K562 (cell line): ENCODE data around the gene MELK. TPM values are rescaled to one million over a fixed set of nuclear protein-coding genes. Genes with fewer than 3 reads are reported as not detected.

Experiments used
- ATAC-seq: fragments of 200-7000 bp; cut with Tn5 transposase; 3 replicates; pipeline ENCODE4 v1.9.1; 2020; ENCODE audit warnings: moderate library complexity
- BruUV-seq: library from RNA; stranded (reverse); fragments of 400-500 nt; replicated peaks from 2 replicates; lab custom pipeline; 2021; lab: Mats Ljungman, UMichigan
- CTCF ChIA-PET: fragments of 300-600 bp; formaldehyde crosslinking; extraction: SDS; loops from one replicate; lab custom pipeline; 2021; ENCODE audit warnings: low intra/inter-chr PET ratio; lab: Yijun Ruan, JAX
- POLR2A ChIA-PET: fragments of 300-600, 350-650 bp; sonication (Branson Sonifier 250); formaldehyde crosslinking; extraction: SDS; loops from one replicate; lab custom pipeline; 2021; ENCODE audit warnings: antibody characterized with exemption, inconsistent platforms; lab: Yijun Ruan, JAX
- DNase-seq, 4 experiments: peaks; one replicate each; pipeline versions ENCODE4 v3.0.0 to v3.0.0-alpha.2; 2011 to 2018; ENCODE audit warnings: low spot score in 3 of 4, mixed read lengths in 3 of 4; ENCODE audit errors: extremely low read depth in 1 of 4
- FAIRE-seq: peaks from 2 replicates; lab custom pipeline; 2011; peaks lifted over from hg19 to GRCh38; lab: Jason Lieb, UNC
- H2AFZ ChIP-seq: 2 replicates; pipeline ENCODE4 v1.6.0; 2011; ENCODE audit warnings: low read depth, low read length, control low read depth, inconsistent platforms
- H3K27ac ChIP-seq: fragments of 200-600 bp; 3 replicates; pipeline ENCODE4 v1.8.0; 2011; ENCODE audit warnings: low read depth, mild to moderate bottlenecking, control low read depth, inconsistent platforms, low read length, moderate library complexity, mixed read lengths; ENCODE audit errors: extremely low read depth
- H3K27me3 ChIP-seq, 2 experiments: fragments of 300-600 bp in 1 of 2; 2 replicates in 1 of 2; 3 replicates in 1 of 2; pipeline versions ENCODE4 v1.6.0 to v1.8.0; 2011; ENCODE audit warnings: inconsistent platforms in 2 of 2, low read length in 2 of 2, mild to moderate bottlenecking in 1 of 2, mixed read lengths in 1 of 2, moderate library complexity in 1 of 2; ENCODE audit not compliant: control insufficient read depth in 2 of 2, insufficient read depth in 2 of 2
- H3K36me3 ChIP-seq: fragments of 300-600 bp; 3 replicates; pipeline ENCODE4 v1.8.0; 2011; ENCODE audit warnings: mild to moderate bottlenecking, low read length, inconsistent platforms; ENCODE audit not compliant: control insufficient read depth, insufficient read depth
- H3K4me1 ChIP-seq, 2 experiments: fragments of 200-600 bp in 1 of 2; replicated peaks in 1 of 2; 2 replicates in 1 of 2; 3 replicates in 1 of 2; pipeline versions ENCODE4 v1.5.1 to v1.8.0; 2011; ENCODE audit warnings: inconsistent platforms in 2 of 2, low read length in 2 of 2, mild to moderate bottlenecking in 1 of 2, mixed read lengths in 1 of 2, moderate library complexity in 1 of 2; ENCODE audit not compliant: control insufficient read depth in 2 of 2, insufficient read depth in 2 of 2
- H3K4me2 ChIP-seq: 2 replicates; pipeline ENCODE4 v1.6.1; 2011; ENCODE audit warnings: low read length, control low read depth, inconsistent platforms, mixed read lengths; ENCODE audit not compliant: insufficient read depth
- H3K4me3 ChIP-seq: fragments of 200-600 bp; sonication (generic), shearing (Covaris generic); 2 replicates; pipeline ENCODE4 v1.5.1; 2016; ENCODE audit warnings: control low read depth, inconsistent platforms
- H3K79me2 ChIP-seq: fragments of 200-600 bp; 3 replicates; pipeline ENCODE4 v1.8.0; 2011; ENCODE audit warnings: low read length, inconsistent platforms; ENCODE audit not compliant: control insufficient read depth, insufficient read depth
- H3K9ac ChIP-seq, 2 experiments: 2 replicates each; pipeline versions ENCODE4 v1.6.0 to v1.6.1; 2011; ENCODE audit warnings: low read depth in 2 of 2, low read length in 2 of 2, control low read depth in 1 of 2, inconsistent platforms in 1 of 2, mild to moderate bottlenecking in 1 of 2, mixed read lengths in 1 of 2; ENCODE audit not compliant: insufficient read depth in 1 of 2
- H3K9me1 ChIP-seq: one replicate; pipeline ENCODE4 v1.6.0; 2011; ENCODE audit warnings: inconsistent platforms, mild to moderate bottlenecking, low read length, moderate library complexity; ENCODE audit not compliant: control insufficient read depth, insufficient read depth
- H3K9me3 ChIP-seq: replicated peaks from 2 replicates; pipeline ENCODE4 v1.5.1; 2011; ENCODE audit warnings: low read depth, low read length, inconsistent platforms; ENCODE audit not compliant: control insufficient read depth, insufficient read depth
- H4K20me1 ChIP-seq: replicated peaks from 2 replicates; pipeline ENCODE4 v1.6.1; 2011; ENCODE audit warnings: low read length, inconsistent platforms, mixed read lengths; ENCODE audit not compliant: control insufficient read depth, insufficient read depth
- BRD4 ChIP-seq: fragments of 200-600 bp; sonication (generic); IDR thresholded peaks from 2 replicates; pipeline ENCODE4 v1.6.1; 2017; ENCODE audit warnings: inconsistent platforms
- CBFA2T2 ChIP-seq: fragments of 450-650 bp; conservative IDR thresholded peaks from 2 replicates; pipeline ENCODE4 v1.6.1; 2017; ENCODE audit warnings: mild to moderate bottlenecking
- IRF2 ChIP-seq: sonication (generic); formaldehyde crosslinking; IDR thresholded peaks from 2 replicates; pipeline ENCODE4 v1.8.1; 2022; ENCODE audit warnings: mild to moderate bottlenecking, missing genetic modification reagents
- MAFK ChIP-seq: IDR thresholded peaks from 2 replicates; pipeline ENCODE4 v1.6.1; 2011; ENCODE audit warnings: low read length, improper control_type of control experiment
- MYBL2 ChIP-seq, 2 experiments: fragments of 450-650 bp in 1 of 2; sonication (generic) in 1 of 2; formaldehyde crosslinking in 1 of 2; IDR thresholded peaks; 2 replicates each; pipeline versions ENCODE4 v1.6.1 to v1.8.1; 2017 to 2022; ENCODE audit warnings: borderline replicate concordance in 1 of 2, inconsistent platforms in 1 of 2, low read depth in 1 of 2, mild to moderate bottlenecking in 1 of 2, missing genetic modification reagents in 1 of 2, moderate library complexity in 1 of 2
- NR2C1 ChIP-seq, 2 experiments: fragments of 450-650 bp; IDR thresholded peaks; 2 replicates each; pipeline ENCODE4 v1.6.1; 2017; ENCODE audit warnings: mild to moderate bottlenecking in 2 of 2, antibody characterized with exemption in 1 of 2, inconsistent platforms in 1 of 2, missing compliant biosample characterization in 1 of 2, missing genetic modification characterization in 1 of 2
- ZNF23 ChIP-seq: fragments of 250-450 bp; sonication (Bioruptor Pico); IDR thresholded peaks from 2 replicates; pipeline ENCODE4 v1.4.0; 2020; ENCODE audit warnings: mild to moderate bottlenecking
- ZNF316 ChIP-seq: fragments of 450-650 bp; IDR thresholded peaks from 2 replicates; pipeline ENCODE4 v1.6.1; 2016
- ZNF830 ChIP-seq: fragments of 250-450 bp; sonication (Bioruptor Pico); IDR thresholded peaks from 2 replicates; pipeline ENCODE4 v1.5.0; 2021; ENCODE audit warnings: mild to moderate bottlenecking
- WGBS: fragments of 100-300 bp; shearing (Covaris generic); methylation state at CpG from one replicate; pipeline ENCODE4 v1.1.6; 2016; ENCODE audit warnings: low coverage, mixed read lengths; ENCODE audit not compliant: insufficient coverage; ENCODE audit errors: missing lambda C conversion rate; 5-methylcytosine and 5-hydroxymethylcytosine counted together
- in situ Hi-C: fragments of 300-500 bp; cut with MboI; formaldehyde crosslinking; loops from 4 replicates; pipeline ENCODE4 v1.15.0; 2018; ENCODE audit warnings: inconsistent platforms, mixed read lengths
- intact Hi-C: fragments of 100-400 bp; cut with micrococcal nuclease; formaldehyde crosslinking; loops from 2 replicates; pipeline ENCODE4 v1.14.2; 2022
- polyA plus RNA-seq, 8 experiments: library from polyadenylated mRNA; depleted of rRNA in 4 of 8; stranded (reverse) in 5 of 8; unstranded in 3 of 8; fragments of >200 nt; fragmentation: Nextera tagmentation in 2 of 8; fragmentation: Illumina TruSeq in 1 of 8; extraction: Ambion mirVana in 2 of 8; extraction: Trizol in 1 of 8; gene quantifications; 2 replicates each; pipeline versions ENCODE4 v1.2.1 to v1.2.3, GENCODE V29; 2011 to 2014; ENCODE audit warnings: inconsistent platforms in 1 of 8, missing spikeins in 1 of 8
- total RNA-seq, 7 experiments: library from RNA; depleted of rRNA in 6 of 7; stranded (reverse); fragments of >200 nt in 6 of 7; fragmentation: Illumina TruSeq in 2 of 7; extraction: Trizol in 2 of 7; gene quantifications; 2 replicates each; pipeline versions ENCODE4 v1.2.1 to v1.2.3, GENCODE V29; 2011 to 2021; ENCODE audit warnings: low replicate concordance in 1 of 7
- TF ChIP-seq, protein P1 (sequence below): sonication (generic); IDR thresholded peaks from 2 replicates; pipeline ENCODE4 v1.6.1; 2016
- TF ChIP-seq, protein P2 (sequence below): fragments of 450-650 bp; formaldehyde crosslinking; IDR thresholded peaks from 2 replicates; pipeline ENCODE4 v1.4.0; 2022; ENCODE audit warnings: mild to moderate bottlenecking, moderate library complexity

Gene MELK
- total and polyA plus RNA-seq, 9 of the 15 experiments (the other 6 are each of a cell fraction or from before 2014, with no cell fraction given), result 33.3 to 57.3 (median 43.8) TPM

DNA sequence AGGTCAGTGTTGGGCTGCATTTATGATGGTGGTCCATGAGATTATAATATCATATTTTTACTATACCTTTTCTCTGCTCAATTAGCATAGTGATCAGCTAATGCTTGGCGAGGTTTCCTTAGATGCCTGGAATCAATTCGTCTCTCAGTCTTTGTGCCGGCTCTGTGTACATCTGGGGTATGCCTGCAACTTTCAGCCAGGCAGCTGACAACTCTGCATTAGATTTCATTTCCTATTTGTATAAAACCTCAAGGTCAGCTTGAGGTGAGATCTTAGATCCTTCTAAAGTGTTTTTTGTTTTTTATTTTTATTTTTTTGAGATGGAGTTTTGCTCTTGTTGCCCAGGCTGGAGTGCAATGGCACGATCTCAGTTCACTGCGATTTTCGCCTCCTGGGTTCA, 86.8 kb downstream of the MELK start:
- ChIA-PET POLR2A (no interaction called here), CTCF (no interaction called here)
- ATAC-seq (no peak), DNase-seq (no peak), FAIRE-seq (no peak)
- Histone ChIP-seq H3K36me3 (peaks cover 38% of the 10 kb centered on the region; the same call in 2 of the 3 replicates), H3K9ac (no peak overlapping the region), H3K4me1 (no peaks in the 10 kb centered on the region), H3K9me3 (no peaks in the 10 kb centered on the region), H3K9me1 (no peaks in the 10 kb centered on the region), H3K4me3 (no peak overlapping the region), H3K27ac (no peak overlapping the region), H3K27me3 (no peaks in the 10 kb centered on the region), H3K79me2 (no peaks in the 10 kb centered on the region), H2AFZ (no peak overlapping the region), H4K20me1 (no peaks in the 10 kb centered on the region), H3K4me2 (no peak overlapping the region)
- intact Hi-C loops (no loop called here), in situ Hi-C loops (no loop called here)
- TF ChIP-seq, protein P1, sequence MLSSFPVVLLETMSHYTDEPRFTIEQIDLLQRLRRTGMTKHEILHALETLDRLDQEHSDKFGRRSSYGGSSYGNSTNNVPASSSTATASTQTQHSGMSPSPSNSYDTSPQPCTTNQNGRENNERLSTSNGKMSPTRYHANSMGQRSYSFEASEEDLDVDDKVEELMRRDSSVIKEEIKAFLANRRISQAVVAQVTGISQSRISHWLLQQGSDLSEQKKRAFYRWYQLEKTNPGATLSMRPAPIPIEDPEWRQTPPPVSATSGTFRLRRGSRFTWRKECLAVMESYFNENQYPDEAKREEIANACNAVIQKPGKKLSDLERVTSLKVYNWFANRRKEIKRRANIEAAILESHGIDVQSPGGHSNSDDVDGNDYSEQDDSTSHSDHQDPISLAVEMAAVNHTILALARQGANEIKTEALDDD, result no peak
- WGBS, result 96% methylated on average over 6 of the region's 6 CpGs
- BruUV-seq, result no TSS peak

DNA sequence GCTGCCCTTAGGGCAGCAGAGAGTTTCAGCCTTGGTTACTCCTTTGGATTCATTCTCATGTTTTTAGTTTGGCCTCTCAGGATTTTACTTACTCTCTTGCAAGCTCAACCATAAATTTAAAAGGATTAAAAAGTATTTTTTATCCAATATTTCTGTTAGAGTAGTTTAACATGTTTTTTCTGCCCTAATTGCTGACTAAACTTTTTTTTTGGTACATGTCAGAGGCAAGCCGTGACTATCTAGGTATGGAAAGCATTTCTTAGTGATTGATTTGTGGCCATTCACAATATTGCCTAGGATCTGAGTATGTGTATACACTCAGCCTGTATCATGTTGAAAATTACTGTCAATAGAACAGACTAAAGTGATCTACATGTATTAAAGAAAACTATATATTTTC, 92.1 kb downstream of the MELK start:
- Histone ChIP-seq H3K36me3 (peaks cover 39% of the 10 kb centered on the region; the same call in 2 of the 3 replicates), H3K9me3 (no peaks in the 10 kb centered on the region), H3K9ac (no peak overlapping the region), H3K4me1 (peaks cover 0 to 16% of the 10 kb centered on the region in 2 experiments; a peak in 2 of 5 replicates), H3K27me3 (no peaks in the 10 kb centered on the region), H3K4me3 (no peak overlapping the region), H2AFZ (no peak overlapping the region), H3K4me2 (no peak overlapping the region), H3K27ac (no peak overlapping the region), H3K9me1 (no peaks in the 10 kb centered on the region), H4K20me1 (0 out of 2 replicates have a peak, but pooled peaks cover 3% of the 10 kb centered on the region), H3K79me2 (no peaks in the 10 kb centered on the region)
- BruUV-seq, result no TSS peak
- ChIA-PET CTCF (no interaction called here), POLR2A (interaction anchor here (0.5 to 1.0 kb wide), 2 partner anchors 12 to 154 kb away, joined by 3 read pairs; no protein-coding TSS in a partner anchor)
- no peak for ATAC-seq
- no peak for DNase-seq
- no peak for FAIRE-seq
- 54% methylated on average over 1 of the region's 1 CpG for WGBS
- intact Hi-C loops (no loop called here), in situ Hi-C loops (no loop called here)
- TF ChIP-seq CBFA2T2 (no peak), MAFK (0 out of 2 replicates have a peak, but pooled peaks have one; percentile 8), NR2C1 (IDR thresholded peaks at IDR 0.05) (no peak), NR2C1 (tag; IDR thresholded peaks at IDR 0.05) (no peak), ZNF830 (no peak), ZNF316 (peak; percentile 64; the same call in 1 of the 2 replicates), IRF2 (CRISPR knock-in tag) (no peak), BRD4 (no peak), MYBL2 (IDR thresholded peaks at IDR 0.05; ENCODE audit: low read depth) (no peak), MYBL2 (CRISPR knock-in tag; IDR thresholded peaks at IDR 0.05; ENCODE audit: borderline replicate concordance) (no peak), ZNF23 (CRISPR knock-in tag) (no peak)
- TF ChIP-seq, protein P2, sequence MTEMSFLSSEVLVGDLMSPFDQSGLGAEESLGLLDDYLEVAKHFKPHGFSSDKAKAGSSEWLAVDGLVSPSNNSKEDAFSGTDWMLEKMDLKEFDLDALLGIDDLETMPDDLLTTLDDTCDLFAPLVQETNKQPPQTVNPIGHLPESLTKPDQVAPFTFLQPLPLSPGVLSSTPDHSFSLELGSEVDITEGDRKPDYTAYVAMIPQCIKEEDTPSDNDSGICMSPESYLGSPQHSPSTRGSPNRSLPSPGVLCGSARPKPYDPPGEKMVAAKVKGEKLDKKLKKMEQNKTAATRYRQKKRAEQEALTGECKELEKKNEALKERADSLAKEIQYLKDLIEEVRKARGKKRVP, result no peak
